B cell (primary cell): ENCODE results near the gene MCTP1.

ENCODE experiments used
- CTCF ChIP-seq: fragments of 200-600 bp; IDR thresholded peaks from one replicate; pipeline ENCODE4 v1.8.0; 2022; ENCODE audit warnings: antibody characterized with exemption, mild to moderate bottlenecking
- EZH2 ChIP-seq: IDR thresholded peaks from 2 replicates; pipeline ENCODE4 v1.6.1; 2012; ENCODE audit warnings: borderline replicate concordance, low read depth, mild to moderate bottlenecking, moderate library complexity, low read length; ENCODE audit not compliant: insufficient read depth, poor library complexity, severe bottlenecking

GRCh38 chr5:94761055-94761454 is 523.8 kb downstream of the MCTP1 start:
- TF ChIP-seq CTCF = no peak
- TF ChIP-seq EZH2 = no peak
